ENCODE measurements around the gene COMMD3.
A peak's percentile ranks its signal among the peaks of the same experiment; 100 is the strongest.

The COMMD3 gene

DNA sequence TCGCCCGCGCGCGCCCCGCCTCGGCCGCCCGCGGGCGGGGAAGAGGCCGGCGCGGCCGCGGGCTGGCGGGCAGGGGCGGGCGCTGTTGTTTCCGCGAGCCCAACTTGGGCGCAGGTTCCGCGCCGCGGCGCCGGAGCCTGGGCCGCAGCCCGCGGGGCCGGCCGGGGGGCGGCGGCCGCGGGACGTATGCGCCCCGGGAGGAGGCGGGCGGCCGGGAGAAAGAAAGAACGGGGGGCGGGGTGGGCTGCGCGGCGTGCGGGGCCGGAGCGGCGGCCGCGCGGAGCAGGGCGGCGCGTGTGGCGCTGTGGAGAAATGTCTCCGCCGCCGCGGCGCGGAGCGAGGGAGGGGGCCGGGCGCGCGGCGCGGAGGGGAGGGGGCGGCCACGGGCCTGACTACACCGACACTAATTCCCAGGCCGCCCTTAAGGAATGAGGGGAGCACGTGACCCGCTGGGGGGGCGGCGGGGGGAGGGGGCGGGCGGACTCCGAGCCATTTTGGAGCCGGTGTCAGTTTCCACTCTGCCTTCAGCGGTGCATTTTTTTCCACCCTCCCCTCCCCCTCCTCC, 4.5 kb downstream of the COMMD3 start, which contains the start of gene BMI1:
Gene BMI1 (plus strand): TSS at position 509 of the 565 bp plus-strand sequence. CDS start 5,351 bp downstream, outside the sequence.
- peak; percentile 74 for DNase-seq

GRCh38 chr10:22321156-22321923, 5.2 kb downstream of the COMMD3 start:
- DNase-seq = peak; percentile 58

DNA sequence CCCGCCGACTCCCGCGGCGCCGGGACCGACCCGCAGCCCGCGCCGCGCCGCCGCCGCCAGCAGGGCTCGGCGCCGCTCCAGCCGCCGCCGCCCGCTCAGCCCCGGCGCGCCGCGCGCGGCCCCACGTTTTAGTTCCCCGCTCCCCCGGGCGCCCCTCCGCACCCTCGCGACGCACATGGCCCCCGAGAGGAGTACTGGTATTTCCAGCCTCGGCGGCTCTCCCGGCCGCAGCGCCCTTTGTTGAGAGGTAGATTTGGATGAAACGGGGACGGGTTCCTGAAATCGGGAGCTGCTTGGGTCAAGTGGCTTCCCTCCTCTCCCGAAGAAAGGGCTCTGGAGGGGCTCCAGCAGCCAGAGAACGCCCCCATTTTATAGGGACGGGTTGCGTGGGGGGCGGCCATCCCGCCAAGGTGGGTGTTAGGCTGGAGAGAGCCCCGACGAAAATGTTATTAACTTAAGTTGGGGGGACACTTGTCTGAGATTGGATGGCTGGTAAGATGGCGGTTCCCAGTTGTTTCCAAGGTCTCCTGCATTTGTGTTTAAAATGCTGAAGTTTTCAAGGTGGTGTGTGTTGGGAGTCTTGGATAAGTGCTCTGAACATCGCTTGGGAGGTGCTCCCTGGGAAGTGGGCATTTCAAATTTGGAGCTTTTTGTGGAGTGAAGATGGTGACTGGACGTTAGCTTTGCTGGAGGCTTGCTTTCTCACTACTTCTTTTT, 5.9 kb downstream of the COMMD3 start:
- no peak for DNase-seq

- no peak for DNase-seq
Observed at GRCh38 chr10:22322641-22323160, 6.5 kb downstream of the COMMD3 start.

GRCh38 chr10:22323538-22324305, 7.5 kb downstream of the COMMD3 start:
- no peak for DNase-seq

GRCh38 chr10:22324413-22324812, 8.2 kb downstream of the COMMD3 start:
- no peak for DNase-seq

DNA sequence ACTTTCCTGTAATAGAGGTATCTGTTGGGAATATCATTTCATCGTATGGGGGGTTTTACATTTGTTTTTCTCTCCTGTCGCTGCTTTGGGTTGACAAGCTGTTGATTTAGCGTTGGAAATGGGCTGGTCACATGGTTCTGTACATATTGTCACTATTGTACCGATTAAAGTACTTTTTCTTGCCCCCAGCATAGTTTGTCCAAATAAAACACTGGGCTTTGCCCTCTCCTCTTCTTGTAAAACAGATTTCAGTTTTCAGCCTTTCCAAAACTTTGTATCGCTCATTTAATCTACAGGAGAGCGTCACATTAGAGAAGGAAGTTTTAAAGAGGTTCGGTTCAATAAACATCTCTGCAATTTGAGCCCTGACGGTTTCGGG, 8.7 kb downstream of the COMMD3 start:
- no peak for DNase-seq

GRCh38 chr10:22325272-22326144, 9.3 kb downstream of the COMMD3 start:
- DNase-seq = peak; percentile 82

- DNase-seq = no peak
Observed at GRCh38 chr10:22326145-22326702, 10.0 kb downstream of the COMMD3 start.

DNA sequence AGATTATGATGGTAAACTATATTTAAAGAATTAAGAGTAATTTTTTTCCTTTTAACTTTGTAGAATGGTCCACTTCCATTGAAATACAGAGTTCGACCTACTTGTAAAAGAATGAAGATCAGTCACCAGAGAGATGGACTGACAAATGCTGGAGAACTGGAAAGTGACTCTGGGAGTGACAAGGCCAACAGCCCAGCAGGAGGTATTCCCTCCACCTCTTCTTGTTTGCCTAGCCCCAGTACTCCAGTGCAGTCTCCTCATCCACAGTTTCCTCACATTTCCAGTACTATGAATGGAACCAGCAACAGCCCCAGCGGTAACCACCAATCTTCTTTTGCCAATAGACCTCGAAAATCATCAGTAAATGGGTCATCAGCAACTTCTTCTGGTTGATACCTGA, 13.0 kb downstream of the COMMD3 start:
- no peak for DNase-seq

DNA sequence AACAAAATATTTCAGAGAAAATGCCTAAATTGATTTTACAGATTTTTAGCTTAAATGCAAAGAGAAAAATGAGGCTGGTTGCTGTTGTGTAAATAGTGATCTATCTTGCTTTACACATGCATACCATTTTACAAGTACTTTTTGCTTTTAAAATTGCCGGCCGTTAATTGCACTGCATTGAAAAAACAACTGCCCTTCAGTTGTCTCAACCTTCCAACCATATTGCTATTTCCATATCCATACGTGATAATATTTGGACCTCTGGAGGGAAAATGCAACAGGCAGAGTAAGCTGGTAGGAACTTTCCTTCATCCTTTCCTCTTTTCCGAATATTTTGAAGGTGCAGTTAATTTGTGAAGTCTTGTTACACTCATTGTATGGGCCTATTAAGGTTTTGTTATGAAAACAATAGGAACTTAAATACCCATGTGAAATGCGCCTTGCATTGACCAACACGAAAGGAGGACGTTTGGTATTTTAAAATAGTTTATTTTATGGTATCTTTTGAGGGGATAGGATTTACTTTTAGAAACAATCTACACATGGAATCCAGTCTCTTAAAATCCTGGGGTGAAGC, 16.0 kb downstream of the COMMD3 start:
- DNase-seq = no peak

GRCh38 chr10:22333167-22333974, 17.2 kb downstream of the COMMD3 start:
- no peak for DNase-seq

DNA sequence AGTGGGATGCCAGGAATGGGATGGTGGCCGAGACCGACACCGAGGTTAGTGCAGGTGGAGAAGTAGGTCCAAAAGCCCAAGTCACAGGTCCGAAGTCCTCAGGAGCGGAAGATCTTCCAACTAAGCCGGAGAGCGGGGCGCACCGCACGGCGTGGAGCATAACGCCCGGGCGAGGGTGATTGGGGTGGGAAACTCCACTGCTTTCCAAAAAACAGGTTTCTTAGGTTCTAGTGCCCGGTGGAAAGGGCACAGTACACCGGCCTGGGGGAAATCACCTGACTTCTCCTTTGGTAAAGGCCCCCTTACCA, 17.7 kb downstream of the COMMD3 start:
- no peak for DNase-seq

DNA sequence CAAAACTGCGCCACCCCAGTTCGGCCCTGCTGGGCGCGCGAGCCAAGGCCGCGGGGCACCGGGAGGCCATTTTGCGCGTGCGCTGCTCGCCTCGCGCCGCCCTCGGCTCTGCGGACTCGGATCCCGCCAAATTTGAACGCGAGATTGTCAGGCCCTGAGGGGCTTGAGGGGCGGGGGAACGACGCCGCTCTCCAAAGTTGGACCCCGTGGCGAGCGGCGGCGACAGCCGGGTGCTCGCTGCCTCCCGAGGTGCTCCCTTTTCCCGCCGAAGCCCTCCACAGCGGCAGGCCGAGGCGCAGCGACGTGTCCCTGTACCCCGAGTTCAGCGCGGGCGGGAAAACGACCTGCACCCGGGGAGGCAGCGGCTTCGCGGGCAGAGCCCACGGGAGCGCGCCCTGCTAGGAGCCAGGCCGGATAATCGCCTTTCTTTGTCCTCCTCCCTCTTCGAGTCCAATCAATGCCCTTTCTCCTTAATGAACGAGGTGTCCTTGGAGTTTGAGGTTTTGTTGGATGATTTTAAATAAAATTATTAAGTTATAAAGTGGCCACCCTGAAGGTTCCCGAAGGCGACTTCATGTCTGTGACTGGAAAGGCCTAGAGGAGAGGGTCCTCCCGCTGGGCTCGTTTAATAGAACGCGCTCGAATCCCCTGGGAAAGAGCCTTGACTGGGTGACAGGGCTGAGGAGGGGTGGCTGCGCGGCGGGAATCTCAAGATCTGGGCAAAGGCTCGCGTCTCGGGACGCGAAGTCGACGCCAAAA, 18.4 kb downstream of the COMMD3 start:
- no peak for DNase-seq

- DNase-seq = peak; percentile 85
Observed at GRCh38 chr10:22335173-22335933, 19.2 kb downstream of the COMMD3 start.

GRCh38 chr10:22338185-22338900, 22.2 kb downstream of the COMMD3 start:
- DNase-seq = no peak

DNA sequence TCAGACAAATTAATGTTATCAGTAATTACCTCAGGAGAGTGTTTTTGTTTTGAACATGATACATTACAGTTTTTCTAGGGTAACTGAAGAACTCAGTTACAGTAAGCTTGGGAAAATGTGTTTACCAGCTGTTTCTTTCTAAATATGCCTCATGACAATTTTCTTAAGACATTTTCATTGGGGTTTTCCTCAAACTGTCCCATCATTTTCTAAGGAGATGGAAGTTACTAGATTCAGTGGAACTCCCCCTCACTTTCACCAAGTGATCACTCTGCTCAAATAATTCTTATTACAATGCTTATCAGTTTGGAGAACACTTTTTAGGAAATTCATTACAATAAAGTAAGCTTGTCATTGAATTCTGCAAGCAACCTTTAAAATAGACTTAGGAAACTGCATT, 22.7 kb downstream of the COMMD3 start:
- no peak for DNase-seq

DNA sequence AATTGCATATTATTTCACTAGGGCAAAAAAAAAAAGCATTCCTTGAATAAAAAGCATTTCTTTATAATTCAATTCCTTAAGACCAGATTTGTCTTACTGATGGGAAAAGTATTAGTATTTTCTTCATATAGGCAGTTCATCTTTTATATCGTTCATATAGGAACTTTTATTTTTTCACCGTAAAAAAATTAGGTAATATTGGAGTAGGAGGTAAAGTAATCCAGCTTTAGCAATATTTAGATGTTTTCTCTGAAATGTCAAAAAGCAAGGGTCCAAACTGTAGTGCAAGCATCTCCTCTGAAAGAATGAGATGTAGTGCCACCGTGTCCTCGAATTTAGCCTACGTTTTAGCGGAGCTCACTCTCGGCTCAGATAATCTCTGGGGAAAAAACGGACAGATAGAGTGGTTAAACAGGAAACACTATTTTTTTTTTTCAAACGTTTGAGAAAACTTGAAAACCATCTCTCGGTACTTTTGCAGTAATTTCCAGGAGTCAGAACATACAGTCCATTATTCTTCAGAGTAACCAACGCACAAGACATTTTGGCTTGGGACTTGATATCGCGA, 23.7 kb downstream of the COMMD3 start:
- DNase-seq = no peak

Measured in CD4-positive, alpha-beta T cell treated with Interferon gamma for 1 hour (primary cell).